Measurements from ENCODE around the gene WDFY1.
"Not testable (repeated sequence)": the region's sequence is repeated elsewhere in the genome, so short reads cannot be mapped to it uniquely, and the experiment has no call there.

Gene WDFY1

GRCh38 chr2:223889229-223889628 is 55.9 kb downstream of the WDFY1 start:
- DNase-seq = peak; percentile 48

- no peak for DNase-seq
Observed at GRCh38 chr2:223888251-223888650, 56.9 kb downstream of the WDFY1 start.

- no peak for DNase-seq
Observed at GRCh38 chr2:223887127-223887526, 58.0 kb downstream of the WDFY1 start.

- DNase-seq = no peak
Observed at GRCh38 chr2:223886726-223887125, 58.4 kb downstream of the WDFY1 start.

GRCh38 chr2:223884399-223884798 is 60.7 kb downstream of the WDFY1 start:
- peak; percentile 6 for DNase-seq

GRCh38 chr2:223882715-223883114 is 62.4 kb downstream of the WDFY1 start:
- no peak for DNase-seq

- DNase-seq = no peak
Observed at GRCh38 chr2:223880796-223881195, 64.3 kb downstream of the WDFY1 start.

- DNase-seq = no peak
Observed at GRCh38 chr2:223877721-223878410, 67.3 kb downstream of the WDFY1 start.

- no peak for DNase-seq
Observed at GRCh38 chr2:223873672-223874071, 71.5 kb downstream of the WDFY1 start.

- not testable (repeated sequence) for DNase-seq
Observed at GRCh38 chr2:223872772-223873171, 72.4 kb downstream of the WDFY1 start.

- DNase-seq = not testable (repeated sequence)
Observed at GRCh38 chr2:223871661-223872060, 73.5 kb downstream of the WDFY1 start.

GRCh38 chr2:223870840-223871611 is 74.1 kb downstream of the WDFY1 start:
- DNase-seq = no peak

- DNase-seq = no peak
Observed at GRCh38 chr2:223868005-223868404, 77.1 kb downstream of the WDFY1 start.

GRCh38 chr2:223865907-223866508 is 79.1 kb downstream of the WDFY1 start:
- no peak for DNase-seq

- no peak for DNase-seq
Observed at GRCh38 chr2:223865124-223865523, 80.0 kb downstream of the WDFY1 start.

GRCh38 chr2:223863491-223863890 is 81.6 kb downstream of the WDFY1 start:
- DNase-seq = no peak

- DNase-seq = no peak
Observed at GRCh38 chr2:223860809-223861738, 84.1 kb downstream of the WDFY1 start.

- no peak for DNase-seq
Observed at GRCh38 chr2:223859070-223859469, 86.1 kb downstream of the WDFY1 start.

- no peak for DNase-seq
Observed at GRCh38 chr2:223856584-223856983, 88.6 kb downstream of the WDFY1 start.

- DNase-seq = no peak
Observed at GRCh38 chr2:223856021-223856420, 89.1 kb downstream of the WDFY1 start.

- no peak for DNase-seq
Observed at GRCh38 chr2:223855426-223855825, 89.7 kb downstream of the WDFY1 start.

GRCh38 chr2:223854741-223855140 is 90.4 kb downstream of the WDFY1 start:
- no peak for DNase-seq

GRCh38 chr2:223853425-223853837 is 91.7 kb downstream of the WDFY1 start:
- no peak for DNase-seq
